CD4-positive, alpha-beta T cell treated with Interleukin-10 for 1 hour (primary cell): ENCODE results near the gene CHRFAM7A.
"Not testable (repeated sequence)": the region's sequence is repeated elsewhere in the genome, so short reads cannot be mapped to it uniquely, and the experiment has no call there.

Source experiments
- DNase-seq: peaks from one replicate; pipeline ENCODE4 v3.0.0-alpha.2; 2020

Gene CHRFAM7A

GRCh38 chr15:30315704-30316103 lies 77.6 kb downstream of the CHRFAM7A start:
- DNase-seq, result not testable (repeated sequence)

GRCh38 chr15:30310575-30310974 lies 82.8 kb downstream of the CHRFAM7A start:
- DNase-seq, result not testable (repeated sequence)
